AG04450 (cell line): ENCODE data around the gene FLRT3. TPM values are rescaled to one million over a fixed set of nuclear protein-coding genes. Genes with fewer than 3 reads are reported as not detected.

ENCODE experiments used
- CTCF ChIA-PET: fragments of 300-600, 350-600 bp; formaldehyde crosslinking; extraction: SDS; loops from one replicate; lab custom pipeline; 2022; ENCODE audit warnings: antibody characterized with exemption, inconsistent platforms; lab: Charles Lee
- POLR2A ChIA-PET: fragments of 350-600 bp; formaldehyde crosslinking; extraction: SDS; loops from one replicate; lab custom pipeline; 2021; ENCODE audit warnings: antibody characterized with exemption, inconsistent platforms; lab: Yijun Ruan, JAX
- DNase-seq: peaks from one replicate; pipeline ENCODE4 v3.0.0-alpha.2; 2011; ENCODE audit warnings: low read depth, low spot score
- H3K27ac ChIP-seq: one replicate; pipeline ENCODE4 v1.5.1; 2012; ENCODE audit warnings: low read depth, low read length, control low read depth
- H3K27me3 ChIP-seq: one replicate; pipeline ENCODE4 v1.6.0; 2012; ENCODE audit warnings: low read length; ENCODE audit not compliant: control insufficient read depth, insufficient read depth
- H3K4me3 ChIP-seq: 2 replicates; pipeline ENCODE4 v1.5.1; 2011; ENCODE audit warnings: mild to moderate bottlenecking, low read depth, low read length, control low read depth
- H3K9me3 ChIP-seq: 2 replicates; pipeline ENCODE4 v1.5.1; 2012; ENCODE audit warnings: low read length; ENCODE audit not compliant: control insufficient read depth, insufficient read depth
- CTCF ChIP-seq: IDR thresholded peaks from 2 replicates; pipeline ENCODE4 v1.5.1; 2011; ENCODE audit warnings: low read depth, low read length, control low read depth, inconsistent platforms
- polyA plus RNA-seq: library from polyadenylated mRNA; depleted of rRNA; stranded (reverse); fragments of >200 nt; gene quantifications from 2 replicates; pipeline ENCODE4 v1.2.3, GENCODE V29; 2011

Gene FLRT3
- polyA plus RNA-seq, 1 experiment: 3.0 TPM

GRCh38 chr20:14360416-14360815, 23.0 kb upstream of the FLRT3 start:
- H3K27ac ChIP-seq: no peak overlapping the region
- no peaks in the 10 kb centered on the region for H3K27me3 ChIP-seq
- H3K9me3 ChIP-seq: no peaks in the 10 kb centered on the region
- CTCF ChIA-PET: interaction anchor here (3.1 kb wide), 1 partner anchor 23 kb away, joined by 10 read pairs; the partner anchor contains the start of gene FLRT3
- POLR2A ChIA-PET: no interaction called here
- H3K4me3 ChIP-seq: no peak overlapping the region
- no peak for DNase-seq
- no peak for TF ChIP-seq CTCF

GRCh38 chr20:14355791-14356190, 18.4 kb upstream of the FLRT3 start:
- Histone ChIP-seq H3K27me3 (no peaks in the 10 kb centered on the region), H3K27ac (no peak overlapping the region), H3K9me3 (no peaks in the 10 kb centered on the region), H3K4me3 (no peak overlapping the region)
- no peak for DNase-seq
- no peak for TF ChIP-seq CTCF
- ChIA-PET POLR2A (no interaction called here), CTCF (interaction anchor here (1.2 kb wide), 1 partner anchor 18 kb away, joined by 4 read pairs; the partner anchor contains the start of gene FLRT3)

GRCh38 chr20:14344746-14345145, 7.3 kb upstream of the FLRT3 start:
- TF ChIP-seq CTCF: no peak
- Histone ChIP-seq H3K27ac (no peak overlapping the region), H3K27me3 (no peaks in the 10 kb centered on the region), H3K9me3 (no peaks in the 10 kb centered on the region), H3K4me3 (no peak overlapping the region)
- ChIA-PET CTCF (interaction anchor here (0.6 kb wide), 1 partner anchor 110 kb away, joined by 7 read pairs; no protein-coding TSS in a partner anchor), POLR2A (no interaction called here)
- DNase-seq: no peak

- CTCF ChIA-PET: no interaction called here
- POLR2A ChIA-PET: no interaction called here
- no peak overlapping the region for H3K27ac ChIP-seq
- H3K27me3 ChIP-seq: no peaks in the 10 kb centered on the region
- no peak for TF ChIP-seq CTCF
- no peak for DNase-seq
- no peaks in the 10 kb centered on the region for H3K9me3 ChIP-seq
- H3K4me3 ChIP-seq: no peak overlapping the region
These were observed 6.2 kb upstream of the FLRT3 start for GRCh38 chr20:14343491-14344065.

- CTCF ChIA-PET: no interaction called here
- DNase-seq: no peak
- POLR2A ChIA-PET: no interaction called here
- Histone ChIP-seq H3K9me3 (no peaks in the 10 kb centered on the region), H3K4me3 (no peak overlapping the region), H3K27me3 (no peaks in the 10 kb centered on the region), H3K27ac (no peak overlapping the region)
- TF ChIP-seq CTCF: no peak
These were observed 5.5 kb upstream of the FLRT3 start for GRCh38 chr20:14342918-14343317.
